Renal cortical epithelial cell (primary cell): Measurements from ENCODE around the gene WDR46. TPM values are rescaled to one million over a fixed set of nuclear protein-coding genes. Genes with fewer than 3 reads are reported as not detected.
"Not testable (repeated sequence)": the region's sequence is repeated elsewhere in the genome, so short reads cannot be mapped to it uniquely, and the experiment has no call there.

Source experiments
- DNase-seq: peaks from one replicate; pipeline ENCODE4 v3.0.0-alpha.2; 2011; ENCODE audit warnings: low read depth
- total RNA-seq: library from RNA; depleted of rRNA; stranded (reverse); fragments of >200 nt; gene quantifications from 2 replicates; pipeline ENCODE4 v1.2.3, GENCODE V29; 2014

WDR46 gene
- total RNA-seq, 1 donor from 2014 or later, result 54.6 TPM

GRCh38 chr6:33288141-33288920, 708 bp downstream of the WDR46 start:
- DNase-seq, result no peak

GRCh38 chr6:33286946-33287914, 1.8 kb downstream of the WDR46 start:
- DNase-seq, result no peak

- DNase-seq, result not testable (repeated sequence)
These were observed 3.8 kb downstream of the WDR46 start for GRCh38 chr6:33285214-33285613.

GRCh38 chr6:33280539-33280938, 8.5 kb downstream of the WDR46 start:
- DNase-seq, result no peak

GRCh38 chr6:33279971-33280511, 9.0 kb downstream of the WDR46 start:
- DNase-seq, result peak; percentile 64

GRCh38 chr6:33279257-33279695, 9.8 kb downstream of the WDR46 start:
- no peak for DNase-seq

DNA sequence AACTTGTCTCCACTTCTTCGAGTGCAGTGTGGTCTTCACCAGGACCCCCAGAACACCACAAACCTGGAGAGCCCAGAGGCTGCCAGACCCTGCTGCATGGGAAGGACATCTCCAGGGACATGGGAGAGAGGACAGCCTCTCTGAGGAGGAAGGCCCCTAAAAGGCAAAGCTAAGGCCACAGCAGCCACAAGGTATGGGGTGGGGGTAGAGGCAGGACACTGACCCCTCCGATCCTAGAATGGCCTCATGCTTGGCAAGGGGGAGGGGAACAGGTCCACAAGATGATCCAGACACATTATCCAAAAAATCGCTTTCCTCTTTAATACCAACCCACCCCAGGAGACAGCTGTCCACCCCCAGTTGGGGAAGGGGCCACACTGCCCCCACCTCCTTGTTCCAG, 10.2 kb downstream of the WDR46 start:
- DNase-seq, result no peak

DNA sequence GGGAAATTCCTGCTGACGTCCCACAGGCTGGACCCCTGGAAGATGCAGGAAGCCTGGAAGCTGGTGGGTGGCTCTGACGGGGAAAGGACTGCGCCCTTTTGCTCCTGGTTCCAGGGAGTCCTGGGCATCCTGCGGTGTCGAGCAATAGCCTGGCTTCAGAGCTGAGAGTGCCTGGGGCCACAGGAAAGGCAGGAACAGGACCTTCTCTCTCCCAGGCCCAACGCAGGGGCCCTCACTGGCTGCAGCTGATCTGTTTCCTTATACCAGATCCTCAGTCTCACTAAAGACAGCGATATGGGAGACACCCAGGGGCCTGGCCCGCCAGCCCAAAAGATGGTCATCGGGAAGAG, 10.7 kb downstream of the WDR46 start:
- DNase-seq, result no peak

DNA sequence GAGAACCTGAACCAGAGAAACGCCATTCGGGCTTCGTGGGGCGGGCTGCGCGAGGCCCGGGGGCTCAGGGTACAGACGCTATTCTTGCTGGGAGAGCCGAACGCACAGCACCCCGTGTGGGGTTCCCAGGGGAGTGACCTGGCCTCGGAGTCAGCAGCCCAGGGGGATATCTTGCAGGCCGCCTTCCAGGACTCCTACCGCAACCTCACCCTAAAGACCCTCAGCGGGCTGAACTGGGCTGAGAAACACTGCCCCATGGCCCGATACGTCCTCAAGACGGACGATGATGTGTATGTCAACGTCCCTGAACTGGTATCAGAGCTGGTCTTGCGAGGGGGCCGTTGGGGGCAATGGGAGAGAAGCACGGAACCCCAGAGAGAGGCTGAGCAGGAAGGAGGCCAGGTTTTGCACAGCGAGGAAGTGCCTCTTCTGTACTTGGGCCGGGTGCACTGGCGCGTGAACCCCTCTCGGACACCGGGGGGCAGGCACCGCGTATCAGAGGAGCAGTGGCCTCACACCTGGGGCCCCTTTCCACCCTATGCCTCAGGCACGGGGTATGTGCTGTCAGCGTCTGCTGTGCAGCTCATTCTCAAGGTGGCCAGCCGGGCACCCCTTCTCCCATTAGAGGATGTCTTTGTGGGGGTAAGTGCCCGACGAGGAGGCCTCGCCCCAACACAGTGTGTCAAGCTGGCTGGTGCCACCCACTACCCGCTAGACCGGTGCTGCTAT, 11.2 kb downstream of the WDR46 start:
- no peak for DNase-seq

GRCh38 chr6:33276864-33277662, 12.0 kb downstream of the WDR46 start, which contains the start of gene B3GALT4:
TSS of gene B3GALT4 (plus strand) at chr6:33277123. CDS start at chr6:33277420, 297 bp downstream.
- peak; percentile 41 for DNase-seq

DNA sequence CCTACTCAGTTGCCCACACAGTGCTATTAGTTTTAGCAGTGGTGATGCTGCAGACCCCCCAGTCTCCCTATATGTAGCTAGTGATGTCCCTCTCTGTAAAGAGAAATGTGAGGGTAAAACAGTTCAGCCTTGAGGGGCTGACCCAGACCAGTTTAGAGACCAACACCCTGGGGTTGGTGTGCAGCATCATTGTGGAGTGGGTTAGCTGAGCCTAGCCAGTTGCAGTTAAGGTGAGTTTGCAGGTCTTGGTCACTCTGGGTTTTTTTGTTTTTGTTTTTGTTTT, 12.5 kb downstream of the WDR46 start:
- DNase-seq, result no peak

GRCh38 chr6:33275795-33276580, 13.1 kb downstream of the WDR46 start:
- DNase-seq, result not testable (repeated sequence)

GRCh38 chr6:33273924-33274902, 14.8 kb downstream of the WDR46 start:
- no peak for DNase-seq

DNA sequence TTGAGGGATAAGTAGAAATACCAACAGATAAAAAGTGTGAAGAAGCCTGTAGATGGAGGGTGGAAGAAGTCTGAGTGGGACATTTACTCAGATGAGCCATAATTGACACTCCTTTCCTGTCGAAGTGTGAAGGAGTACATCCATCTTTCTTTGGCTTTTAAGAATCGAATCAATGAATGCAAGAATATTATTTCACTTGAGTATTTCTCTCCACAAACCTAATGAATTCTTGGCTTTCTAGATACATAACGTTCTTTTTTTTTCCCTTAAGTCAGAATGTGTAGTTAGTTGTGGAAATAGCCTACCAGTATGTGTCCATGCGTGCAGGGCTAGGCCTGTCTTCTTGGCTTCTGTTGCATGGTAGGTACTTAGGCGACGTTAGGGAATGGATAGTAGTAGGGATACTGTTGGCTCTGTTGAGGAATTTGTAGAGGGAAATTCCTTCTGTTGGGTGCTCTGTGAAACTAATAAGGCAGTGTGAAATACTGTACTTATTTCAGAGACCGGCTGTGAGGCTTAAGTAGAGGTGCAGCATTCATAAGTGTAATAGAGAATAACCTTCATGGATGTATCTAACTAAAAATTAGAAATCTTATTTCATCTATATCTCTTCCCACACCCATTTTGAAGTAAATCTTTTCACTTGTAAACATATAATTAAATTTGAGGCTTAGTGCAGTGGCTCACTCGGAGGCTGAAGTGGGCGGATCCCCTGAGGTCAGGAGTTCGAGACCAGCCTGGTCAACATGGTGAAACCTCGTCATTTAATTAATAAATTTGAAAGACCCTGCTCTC, 15.7 kb downstream of the WDR46 start:
- no peak for DNase-seq

DNA sequence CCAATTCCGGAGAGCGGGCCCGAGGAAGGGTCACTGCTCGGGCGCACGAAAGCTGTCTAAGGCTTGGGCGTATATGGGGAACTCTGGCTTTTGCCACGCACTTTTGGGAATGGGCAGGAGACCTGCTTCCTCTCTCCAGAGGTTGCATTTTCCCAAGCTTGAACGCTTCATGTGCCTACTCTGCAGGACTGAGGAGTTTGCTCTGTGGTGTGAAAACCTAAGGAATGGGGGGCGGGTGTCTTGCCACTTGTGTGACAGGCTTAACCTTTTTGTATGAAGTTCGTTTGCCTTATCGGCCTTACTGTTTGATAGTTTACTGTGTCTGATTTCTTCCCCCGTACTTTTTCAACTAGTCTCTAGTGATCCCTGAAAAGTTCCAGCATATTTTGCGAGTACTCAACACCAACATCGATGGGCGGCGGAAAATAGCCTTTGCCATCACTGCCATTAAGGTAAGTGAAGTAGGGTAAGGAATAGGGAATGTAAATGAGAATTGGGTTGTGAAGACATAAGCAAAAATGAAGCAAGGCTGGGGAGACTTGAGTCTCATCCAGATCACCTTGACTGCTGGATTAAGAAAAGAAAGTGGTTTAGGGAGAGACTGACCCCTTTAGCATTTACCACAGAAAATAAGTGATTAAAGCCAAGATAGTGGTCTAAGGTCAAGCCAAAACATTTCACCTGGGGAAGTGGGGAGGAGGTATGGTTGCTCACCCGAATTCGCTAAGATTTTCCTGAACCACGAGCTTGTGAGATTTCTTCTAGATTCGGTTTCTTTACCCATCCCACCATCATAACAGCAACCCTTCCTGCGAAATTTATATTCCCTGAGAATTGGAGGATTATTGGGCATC, 16.5 kb downstream of the WDR46 start:
- peak; percentile 11 for DNase-seq

GRCh38 chr6:33271468-33272274, 17.4 kb downstream of the WDR46 start, which contains the start of the genes RPS18 and VPS52:
TSS of gene RPS18 (plus strand) at chr6:33272075. CDS start at chr6:33272120, 45 bp downstream.
TSS of gene VPS52 (minus strand) at chr6:33271876. CDS start at chr6:33271675, 201 bp downstream.
- DNase-seq, result peak; percentile 98
